Measurements from ENCODE around the gene CALD1.

Gene CALD1

GRCh38 chr7:134740376-134740775 is 39.1 kb upstream of the CALD1 start:
- Histone ChIP-seq H3K4me1 (ENCODE audit: control insufficient read depth in 1 of 2, insufficient read depth in 2 of 2, low read length in 2 of 2) (peaks cover 12 to 13% of the 10 kb centered on the region in 2 experiments), H2AFZ (ENCODE audit: insufficient read depth, low read length, poor library complexity) (no peak overlapping the region), H3K23ac (ENCODE audit: low read length) (no peak overlapping the region), H3K4me2 (ENCODE audit: low read length) (no peak overlapping the region), H3K14ac (ENCODE audit: low read length) (no peak overlapping the region), H3K4ac (ENCODE audit: low read depth, low read length) (no peak overlapping the region), H4K8ac (ENCODE audit: low read depth, low read length) (no peak overlapping the region), H3K36me3 (ENCODE audit: control insufficient read depth in 1 of 2, insufficient read depth in 2 of 2, low read length in 2 of 2) (no peaks in the 10 kb centered on the region), H3K79me2 (ENCODE audit: control insufficient read depth, insufficient read depth, low read length, poor library complexity) (peaks cover 1% of the 10 kb centered on the region), H2AK5ac (ENCODE audit: low read length) (no peak overlapping the region), H2BK12ac (ENCODE audit: low read length) (no peak overlapping the region), H4K91ac (ENCODE audit: low read depth, low read length) (no peak overlapping the region), H2BK120ac (ENCODE audit: insufficient read depth, low read length, poor library complexity) (no peak overlapping the region), H3K18ac (ENCODE audit: low read length) (no peak overlapping the region), H3K4me3 (ENCODE audit: low read depth, low read length) (no peak overlapping the region), H3K9me3 (ENCODE audit: insufficient read depth, low read depth, low read length) (no peaks in the 10 kb centered on the region), H4K12ac (ENCODE audit: low read depth, low read length) (no peak overlapping the region), H2BK5ac (ENCODE audit: low read depth, low read length, poor library complexity) (no peak overlapping the region), H3K27ac (ENCODE audit: low read depth, low read length) (no peak overlapping the region), H3K9ac (ENCODE audit: low read length) (no peak overlapping the region), H3K79me1 (ENCODE audit: low read length) (peaks cover 5% of the 10 kb centered on the region), H3K27me3 (ENCODE audit: insufficient read depth, low read length) (no peaks in the 10 kb centered on the region)
- WGBS (ENCODE audit: extremely low coverage, insufficient coverage, insufficient read length): no CpG with 5 or more reads among the region's 4 CpGs
- no peak for DNase-seq

GRCh38 chr7:134741907-134742635 is 37.4 kb upstream of the CALD1 start:
- Histone ChIP-seq H3K36me3 (ENCODE audit: control insufficient read depth in 1 of 2, insufficient read depth in 2 of 2, low read length in 2 of 2) (no peaks in the 10 kb centered on the region), H3K4me1 (ENCODE audit: control insufficient read depth in 1 of 2, insufficient read depth in 2 of 2, low read length in 2 of 2) (peaks cover 13 to 18% of the 10 kb centered on the region in 2 experiments), H3K4me3 (ENCODE audit: low read depth, low read length) (no peak overlapping the region), H3K79me2 (ENCODE audit: control insufficient read depth, insufficient read depth, low read length, poor library complexity) (peaks cover 1% of the 10 kb centered on the region), H2BK120ac (ENCODE audit: insufficient read depth, low read length, poor library complexity) (peak overlapping the region; percentile 63), H3K79me1 (ENCODE audit: low read length) (peaks cover 5% of the 10 kb centered on the region), H4K12ac (ENCODE audit: low read depth, low read length) (no peak overlapping the region), H3K4me2 (ENCODE audit: low read length) (peak overlapping the region; percentile 17), H3K14ac (ENCODE audit: low read length) (no peak overlapping the region), H2BK5ac (ENCODE audit: low read depth, low read length, poor library complexity) (no peak overlapping the region), H3K4ac (ENCODE audit: low read depth, low read length) (no peak overlapping the region), H4K8ac (ENCODE audit: low read depth, low read length) (no peak overlapping the region), H3K9ac (ENCODE audit: low read length) (no peak overlapping the region), H3K18ac (ENCODE audit: low read length) (no peak overlapping the region), H3K23ac (ENCODE audit: low read length) (no peak overlapping the region), H2AK5ac (ENCODE audit: low read length) (no peak overlapping the region), H4K91ac (ENCODE audit: low read depth, low read length) (no peak overlapping the region), H2AFZ (ENCODE audit: insufficient read depth, low read length, poor library complexity) (no peak overlapping the region), H3K27ac (ENCODE audit: low read depth, low read length) (peak overlapping the region; percentile 94), H3K9me3 (ENCODE audit: insufficient read depth, low read depth, low read length) (no peaks in the 10 kb centered on the region), H2BK12ac (ENCODE audit: low read length) (peak overlapping the region; percentile 70), H3K27me3 (ENCODE audit: insufficient read depth, low read length) (no peaks in the 10 kb centered on the region)
- WGBS (ENCODE audit: extremely low coverage, insufficient coverage, insufficient read length): no CpG with 5 or more reads among the region's 3 CpGs
- DNase-seq: peak; percentile 70 to 76

GRCh38 chr7:134742688-134743350 is 36.6 kb upstream of the CALD1 start:
- H3K9me3 ChIP-seq (ENCODE audit: insufficient read depth, low read depth, low read length): no peaks in the 10 kb centered on the region
- peaks cover 1% of the 10 kb centered on the region for H3K79me2 ChIP-seq (ENCODE audit: control insufficient read depth, insufficient read depth, low read length, poor library complexity)
- H3K27ac ChIP-seq (ENCODE audit: low read depth, low read length): peak overlapping the region; percentile 94
- H3K18ac ChIP-seq (ENCODE audit: low read length): no peak overlapping the region
- H2AK5ac ChIP-seq (ENCODE audit: low read length): no peak overlapping the region
- peak overlapping the region; percentile 67 for H2BK120ac ChIP-seq (ENCODE audit: insufficient read depth, low read length, poor library complexity)
- peak overlapping the region; percentile 15 for H4K8ac ChIP-seq (ENCODE audit: low read depth, low read length)
- H2AFZ ChIP-seq (ENCODE audit: insufficient read depth, low read length, poor library complexity): no peak overlapping the region
- H3K79me1 ChIP-seq (ENCODE audit: low read length): peaks cover 5% of the 10 kb centered on the region
- H2BK5ac ChIP-seq (ENCODE audit: low read depth, low read length, poor library complexity): peak overlapping the region; percentile 32
- no peak overlapping the region for H3K4me3 ChIP-seq (ENCODE audit: low read depth, low read length)
- peak overlapping the region; percentile 23 for H2BK12ac ChIP-seq (ENCODE audit: low read length)
- H3K36me3 ChIP-seq (ENCODE audit: control insufficient read depth in 1 of 2, insufficient read depth in 2 of 2, low read length in 2 of 2): no peaks in the 10 kb centered on the region
- H3K4me2 ChIP-seq (ENCODE audit: low read length): peak overlapping the region; percentile 17
- peak overlapping the region; percentile 56 for H4K91ac ChIP-seq (ENCODE audit: low read depth, low read length)
- peaks cover 13 to 18% of the 10 kb centered on the region in 2 experiments for H3K4me1 ChIP-seq (ENCODE audit: control insufficient read depth in 1 of 2, insufficient read depth in 2 of 2, low read length in 2 of 2)
- H3K27me3 ChIP-seq (ENCODE audit: insufficient read depth, low read length): no peaks in the 10 kb centered on the region
- H3K9ac ChIP-seq (ENCODE audit: low read length): no peak overlapping the region
- WGBS (ENCODE audit: extremely low coverage, insufficient coverage, insufficient read length): no CpG with 5 or more reads among the region's 2 CpGs
- H3K23ac ChIP-seq (ENCODE audit: low read length): no peak overlapping the region
- H3K14ac ChIP-seq (ENCODE audit: low read length): no peak overlapping the region
- H3K4ac ChIP-seq (ENCODE audit: low read depth, low read length): no peak overlapping the region
- DNase-seq: no peak
- no peak overlapping the region for H4K12ac ChIP-seq (ENCODE audit: low read depth, low read length)

GRCh38 chr7:134744569-134744968 is 34.9 kb upstream of the CALD1 start:
- no CpG with 5 or more reads among the region's 3 CpGs for WGBS (ENCODE audit: extremely low coverage, insufficient coverage, insufficient read length)
- no peak overlapping the region for H3K18ac ChIP-seq (ENCODE audit: low read length)
- H4K8ac ChIP-seq (ENCODE audit: low read depth, low read length): no peak overlapping the region
- H3K9ac ChIP-seq (ENCODE audit: low read length): no peak overlapping the region
- H3K4me1 ChIP-seq (ENCODE audit: control insufficient read depth in 1 of 2, insufficient read depth in 2 of 2, low read length in 2 of 2): peaks cover 15 to 19% of the 10 kb centered on the region in 2 experiments
- no peak overlapping the region for H3K23ac ChIP-seq (ENCODE audit: low read length)
- H3K4me3 ChIP-seq (ENCODE audit: low read depth, low read length): no peak overlapping the region
- DNase-seq: no peak
- H4K91ac ChIP-seq (ENCODE audit: low read depth, low read length): no peak overlapping the region
- peaks cover 7% of the 10 kb centered on the region for H3K79me1 ChIP-seq (ENCODE audit: low read length)
- H2BK120ac ChIP-seq (ENCODE audit: insufficient read depth, low read length, poor library complexity): no peak overlapping the region
- no peak overlapping the region for H2AK5ac ChIP-seq (ENCODE audit: low read length)
- no peak overlapping the region for H4K12ac ChIP-seq (ENCODE audit: low read depth, low read length)
- H3K4me2 ChIP-seq (ENCODE audit: low read length): no peak overlapping the region
- H2BK12ac ChIP-seq (ENCODE audit: low read length): peak overlapping the region; percentile 79
- H3K36me3 ChIP-seq (ENCODE audit: control insufficient read depth in 1 of 2, insufficient read depth in 2 of 2, low read length in 2 of 2): no peaks in the 10 kb centered on the region
- H3K14ac ChIP-seq (ENCODE audit: low read length): no peak overlapping the region
- peaks cover 1% of the 10 kb centered on the region for H3K79me2 ChIP-seq (ENCODE audit: control insufficient read depth, insufficient read depth, low read length, poor library complexity)
- H3K9me3 ChIP-seq (ENCODE audit: insufficient read depth, low read depth, low read length): no peaks in the 10 kb centered on the region
- H2AFZ ChIP-seq (ENCODE audit: insufficient read depth, low read length, poor library complexity): no peak overlapping the region
- no peak overlapping the region for H3K27ac ChIP-seq (ENCODE audit: low read depth, low read length)
- no peak overlapping the region for H3K4ac ChIP-seq (ENCODE audit: low read depth, low read length)
- H2BK5ac ChIP-seq (ENCODE audit: low read depth, low read length, poor library complexity): no peak overlapping the region
- H3K27me3 ChIP-seq (ENCODE audit: insufficient read depth, low read length): no peaks in the 10 kb centered on the region
